CD4-positive, alpha-beta T cell treated with Interleukin-15 for 1 hour (primary cell): ENCODE results near the gene DSN1.
"Not testable (repeated sequence)": the region's sequence is repeated elsewhere in the genome, so short reads cannot be mapped to it uniquely, and the experiment has no call there.

Experiments
- DNase-seq: peaks from one replicate; pipeline ENCODE4 v3.0.0-alpha.2; 2020

Gene DSN1, protein sequence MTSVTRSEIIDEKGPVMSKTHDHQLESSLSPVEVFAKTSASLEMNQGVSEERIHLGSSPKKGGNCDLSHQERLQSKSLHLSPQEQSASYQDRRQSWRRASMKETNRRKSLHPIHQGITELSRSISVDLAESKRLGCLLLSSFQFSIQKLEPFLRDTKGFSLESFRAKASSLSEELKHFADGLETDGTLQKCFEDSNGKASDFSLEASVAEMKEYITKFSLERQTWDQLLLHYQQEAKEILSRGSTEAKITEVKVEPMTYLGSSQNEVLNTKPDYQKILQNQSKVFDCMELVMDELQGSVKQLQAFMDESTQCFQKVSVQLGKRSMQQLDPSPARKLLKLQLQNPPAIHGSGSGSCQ

DNA sequence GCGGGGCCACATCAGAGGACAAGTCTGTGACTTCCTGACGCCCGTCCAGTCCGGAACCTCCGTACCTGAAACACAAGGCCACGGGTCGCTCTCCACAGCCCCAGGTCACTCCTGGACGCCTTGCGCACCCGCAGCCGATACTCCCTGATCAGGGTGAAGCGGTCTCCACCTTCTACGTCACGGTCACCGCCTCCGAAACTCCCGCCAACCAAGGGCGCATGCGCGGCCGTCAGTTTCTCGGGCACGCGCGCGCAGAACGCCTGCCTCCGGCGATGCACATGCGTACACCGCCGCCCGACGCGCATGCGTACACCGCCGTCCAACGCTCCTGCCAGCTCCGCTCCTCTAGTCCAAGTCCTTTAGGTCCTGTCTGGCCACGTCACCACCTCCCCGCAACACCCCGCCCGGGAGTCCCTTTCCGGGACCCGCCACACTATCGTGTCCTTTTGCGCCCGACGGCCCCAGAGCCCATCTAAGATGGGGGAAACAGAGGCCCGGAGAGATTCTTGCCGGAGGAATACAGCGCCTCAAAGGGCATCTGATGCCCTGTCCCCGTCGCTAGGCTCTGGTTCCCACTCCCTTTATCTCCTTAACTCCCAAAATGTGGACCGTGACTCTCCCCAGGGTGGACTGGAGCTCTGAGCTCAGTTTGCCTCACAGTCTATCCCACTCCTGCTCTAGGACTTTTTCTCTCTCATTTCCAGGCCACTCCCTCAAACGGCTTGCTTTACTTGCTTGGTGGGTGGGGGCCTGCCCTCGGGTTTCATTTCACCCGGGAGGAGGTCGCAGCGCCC, at the start of gene DSN1:
Gene DSN1, minus strand, starts transcription at position 167 of the 794 bp plus-strand sequence. CDS start 2,305 bp downstream, outside the sequence.
- DNase-seq = peak; percentile 96

DNA sequence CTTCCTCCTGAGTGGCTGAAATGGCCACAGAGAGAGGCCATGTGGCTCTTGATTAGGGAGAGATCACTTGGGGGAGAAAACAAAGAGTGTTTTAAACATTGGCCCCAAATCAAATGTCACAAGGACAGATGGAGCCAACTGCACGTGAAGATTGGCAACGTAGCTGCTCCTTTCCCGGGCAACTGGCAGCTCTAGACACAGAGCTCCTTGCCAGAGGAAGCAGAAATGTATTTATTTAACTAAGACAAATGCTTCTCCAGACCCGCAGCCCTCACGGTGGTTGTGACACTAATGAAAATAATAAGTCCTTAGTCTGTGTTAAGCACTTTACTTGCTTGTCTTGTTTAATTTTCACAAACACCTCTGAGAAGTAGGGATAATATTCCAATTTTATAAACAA, 49.6 kb upstream of the DSN1 start:
- DNase-seq = no peak

DNA sequence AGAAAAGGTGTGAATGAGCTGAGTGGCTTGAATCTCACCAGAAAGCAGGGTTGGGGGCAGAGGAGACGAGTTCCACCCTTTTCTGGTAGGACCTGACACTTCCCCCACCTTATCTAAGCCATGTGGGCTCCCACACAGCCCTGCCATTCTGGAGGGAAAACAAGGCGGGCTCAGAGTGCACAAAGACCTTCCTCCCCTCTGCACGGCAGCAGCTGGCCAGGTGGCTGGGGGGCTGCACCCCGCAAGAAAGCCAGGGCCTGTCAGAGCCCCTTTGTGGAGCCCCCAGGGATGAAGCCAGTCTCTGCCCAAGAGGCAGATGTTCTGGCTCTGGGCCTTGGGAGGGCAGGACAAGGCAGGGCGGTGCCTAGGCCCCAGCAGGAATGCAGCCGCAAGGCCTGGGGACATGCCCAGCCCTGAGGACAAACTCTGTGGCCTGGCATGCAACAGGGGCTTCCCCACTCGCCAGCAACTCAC, 48.4 kb upstream of the DSN1 start:
- no peak for DNase-seq

DNA sequence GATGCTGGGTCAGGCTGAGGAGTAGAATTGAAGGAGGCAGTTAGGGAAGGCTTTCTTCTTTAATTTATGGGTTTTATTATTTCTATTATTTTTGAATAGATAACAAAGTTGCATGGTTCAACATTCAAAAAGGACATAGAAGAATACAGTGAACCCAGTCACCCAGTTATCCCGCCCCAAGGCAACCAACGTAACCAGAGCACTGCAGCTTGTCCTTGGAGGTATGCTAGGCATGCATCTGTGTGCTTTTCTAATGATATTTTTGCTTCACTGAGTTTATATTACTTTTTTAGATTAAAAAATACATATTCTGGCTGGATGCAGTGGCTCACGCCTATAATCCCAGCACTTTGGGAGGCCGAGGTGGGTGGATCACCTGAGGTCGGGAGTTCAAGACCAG, 47.4 kb upstream of the DSN1 start:
- DNase-seq = no peak

DNA sequence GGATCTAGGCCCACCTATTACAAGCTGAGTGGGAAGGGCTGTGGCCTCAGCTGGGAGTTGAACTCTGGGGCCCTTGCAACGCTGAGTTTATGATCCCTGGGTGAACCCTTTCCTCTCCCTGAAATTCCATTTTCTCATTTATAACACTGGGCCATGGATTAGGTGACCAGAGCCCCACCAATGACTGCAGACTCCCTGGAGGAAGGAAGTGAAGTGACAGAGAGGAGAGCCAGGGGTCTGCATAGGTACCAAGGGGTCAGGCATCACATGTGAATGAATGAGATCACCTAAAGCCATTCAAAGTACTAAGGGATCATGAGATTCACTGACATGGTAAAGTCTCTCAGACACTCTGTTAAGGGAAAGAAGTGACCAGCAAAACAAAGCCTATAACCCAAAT, 46.5 kb upstream of the DSN1 start:
- no peak for DNase-seq

DNA sequence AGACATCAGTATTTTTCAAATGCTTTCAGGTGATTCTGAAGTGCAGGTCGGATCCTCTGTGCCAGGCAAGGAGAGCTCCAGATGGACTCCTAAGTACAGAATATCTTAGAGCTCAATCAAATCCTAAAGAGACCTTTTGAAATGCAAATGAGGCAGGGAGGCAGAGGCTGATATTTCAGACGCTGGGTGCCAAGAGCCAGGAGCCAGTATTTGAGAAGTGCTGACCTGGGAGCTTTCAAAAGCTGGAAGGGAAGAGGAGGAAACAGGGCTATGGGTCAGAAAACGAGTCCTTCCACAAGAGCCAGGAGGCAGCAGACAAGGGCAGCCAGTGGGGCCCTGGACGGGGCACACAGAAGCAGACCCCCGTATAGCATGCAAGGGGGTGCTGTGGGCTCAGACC, 46.1 kb upstream of the DSN1 start:
- DNase-seq = no peak

DNA sequence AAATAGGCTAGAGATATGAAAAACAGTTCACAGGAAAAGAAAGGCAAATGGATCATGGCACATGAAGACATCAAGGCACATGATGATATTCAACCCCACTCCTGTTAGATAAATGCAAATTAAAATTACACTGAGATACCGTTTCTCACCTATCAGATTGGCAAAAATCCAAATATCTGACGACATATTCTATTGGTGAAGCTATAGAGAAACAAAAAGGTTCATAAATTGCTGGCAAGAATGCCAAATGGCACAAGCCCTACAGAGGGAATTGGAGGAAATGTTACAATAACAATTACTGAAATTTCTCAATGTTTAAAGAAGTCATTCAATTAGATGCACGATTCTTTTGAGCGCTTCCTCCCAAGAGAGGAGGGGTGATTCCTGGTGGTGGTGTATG, 45.3 kb upstream of the DSN1 start:
- no peak for DNase-seq

DNA sequence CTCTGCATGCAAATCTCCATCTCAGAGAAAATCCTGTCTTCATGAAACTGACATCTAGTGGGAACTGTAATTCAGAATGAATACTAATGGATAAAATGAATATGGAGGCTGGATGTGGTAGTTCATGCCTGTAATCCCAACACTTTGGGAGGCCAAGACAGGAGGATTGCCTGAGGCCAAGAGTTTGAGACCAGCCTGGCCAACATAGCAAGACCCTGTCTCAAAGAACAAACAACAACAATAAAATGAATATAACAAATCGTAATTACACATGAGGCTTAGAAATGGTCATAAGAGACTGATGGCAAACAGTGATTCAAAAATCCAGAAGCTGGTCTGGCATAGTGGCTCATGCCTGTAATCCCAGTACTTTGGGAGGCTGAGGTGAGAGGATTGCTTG, 44.6 kb upstream of the DSN1 start:
- DNase-seq = no peak

DNA sequence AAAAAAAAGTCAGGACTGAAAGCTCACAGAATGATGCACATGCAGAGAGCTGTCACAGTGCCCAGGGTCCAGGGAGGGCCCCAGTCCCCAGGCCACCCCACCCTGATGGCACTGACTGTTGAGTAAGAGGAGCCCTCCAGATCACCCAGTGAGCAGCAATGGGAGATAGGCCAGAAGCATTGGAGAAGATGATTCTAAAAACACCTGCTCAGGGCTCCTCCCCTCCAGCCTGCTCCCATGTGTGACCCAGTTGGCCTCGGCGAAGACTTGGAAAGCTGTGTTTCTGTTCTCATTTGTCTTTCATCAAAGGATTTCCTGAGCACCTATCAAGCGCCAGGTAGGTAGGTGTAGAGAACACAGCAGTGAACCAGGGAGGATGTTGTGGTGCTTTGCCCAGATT, 43.9 kb upstream of the DSN1 start:
- no peak for DNase-seq

DNA sequence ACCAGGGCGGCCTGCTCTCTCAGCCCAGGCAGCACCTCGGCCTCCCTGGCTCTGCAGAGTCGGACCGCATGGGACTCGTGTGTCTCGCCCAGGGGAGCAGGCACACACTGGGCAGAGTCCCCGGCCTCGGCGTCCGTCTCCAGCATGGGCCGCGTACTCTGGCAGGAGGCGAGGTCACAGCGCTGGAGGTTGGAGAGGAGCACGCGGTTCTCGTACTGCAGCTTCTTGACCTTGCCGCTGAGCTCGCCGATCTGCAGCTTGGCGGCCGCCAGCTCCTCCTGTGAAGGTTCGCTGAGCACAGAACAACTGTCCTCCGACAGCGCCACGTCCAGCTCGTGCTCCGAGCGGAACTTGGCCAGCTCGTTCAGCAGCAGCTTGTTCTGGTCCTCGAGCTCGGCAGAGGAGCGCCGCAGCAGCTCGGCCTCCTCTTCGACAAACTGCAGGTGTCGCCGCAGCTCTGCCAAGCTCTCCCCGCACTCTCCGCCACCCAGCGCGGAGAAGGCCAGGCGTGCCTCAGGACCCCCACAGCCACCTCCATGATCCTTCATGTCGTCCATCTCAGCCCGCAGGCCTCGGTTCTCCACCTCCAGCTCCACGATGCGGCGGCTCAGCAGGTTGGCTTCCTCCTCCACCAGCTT, 42.0 kb upstream of the DSN1 start:
- no peak for DNase-seq

DNA sequence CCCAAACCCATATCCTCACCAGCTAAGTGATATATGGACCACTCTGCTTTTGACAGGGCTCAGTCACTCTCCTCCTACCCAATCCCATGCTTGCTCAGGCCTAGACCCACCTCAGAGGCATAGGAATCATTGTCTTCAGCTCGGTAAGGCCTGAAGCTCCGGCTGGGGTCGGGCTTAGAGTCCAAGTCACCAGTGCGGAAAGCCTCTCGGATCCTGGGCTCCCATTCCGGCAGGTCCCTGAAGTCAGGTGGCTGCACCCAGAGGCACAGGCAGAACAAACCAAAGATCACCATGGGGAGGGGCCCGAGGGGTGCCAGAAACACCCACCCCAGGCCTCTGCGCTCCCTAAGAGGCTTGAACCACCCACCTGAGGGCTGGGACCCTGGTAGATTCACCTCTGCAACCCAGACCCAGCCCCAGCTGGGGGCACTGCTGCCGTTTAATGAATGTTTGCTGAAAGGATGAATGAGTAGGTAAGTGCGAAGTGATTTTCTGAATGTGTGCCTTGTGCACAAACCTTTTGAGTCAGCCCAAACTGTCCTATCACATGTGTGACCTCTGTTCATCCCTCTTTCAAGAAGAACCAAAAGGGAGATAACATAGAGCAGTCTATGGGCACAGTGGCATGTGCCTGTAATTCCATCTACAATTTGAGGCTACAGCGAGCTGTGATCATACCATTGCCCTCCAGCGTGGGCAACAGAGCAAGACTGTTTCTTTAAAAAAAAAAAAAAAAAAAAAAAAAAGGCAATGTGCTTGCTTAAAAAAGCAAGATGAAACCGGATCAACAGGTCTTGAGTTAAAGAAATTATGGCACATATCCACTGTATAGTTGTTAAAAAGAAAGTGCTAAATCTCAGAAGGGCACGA, 39.3 kb upstream of the DSN1 start:
- no peak for DNase-seq

DNA sequence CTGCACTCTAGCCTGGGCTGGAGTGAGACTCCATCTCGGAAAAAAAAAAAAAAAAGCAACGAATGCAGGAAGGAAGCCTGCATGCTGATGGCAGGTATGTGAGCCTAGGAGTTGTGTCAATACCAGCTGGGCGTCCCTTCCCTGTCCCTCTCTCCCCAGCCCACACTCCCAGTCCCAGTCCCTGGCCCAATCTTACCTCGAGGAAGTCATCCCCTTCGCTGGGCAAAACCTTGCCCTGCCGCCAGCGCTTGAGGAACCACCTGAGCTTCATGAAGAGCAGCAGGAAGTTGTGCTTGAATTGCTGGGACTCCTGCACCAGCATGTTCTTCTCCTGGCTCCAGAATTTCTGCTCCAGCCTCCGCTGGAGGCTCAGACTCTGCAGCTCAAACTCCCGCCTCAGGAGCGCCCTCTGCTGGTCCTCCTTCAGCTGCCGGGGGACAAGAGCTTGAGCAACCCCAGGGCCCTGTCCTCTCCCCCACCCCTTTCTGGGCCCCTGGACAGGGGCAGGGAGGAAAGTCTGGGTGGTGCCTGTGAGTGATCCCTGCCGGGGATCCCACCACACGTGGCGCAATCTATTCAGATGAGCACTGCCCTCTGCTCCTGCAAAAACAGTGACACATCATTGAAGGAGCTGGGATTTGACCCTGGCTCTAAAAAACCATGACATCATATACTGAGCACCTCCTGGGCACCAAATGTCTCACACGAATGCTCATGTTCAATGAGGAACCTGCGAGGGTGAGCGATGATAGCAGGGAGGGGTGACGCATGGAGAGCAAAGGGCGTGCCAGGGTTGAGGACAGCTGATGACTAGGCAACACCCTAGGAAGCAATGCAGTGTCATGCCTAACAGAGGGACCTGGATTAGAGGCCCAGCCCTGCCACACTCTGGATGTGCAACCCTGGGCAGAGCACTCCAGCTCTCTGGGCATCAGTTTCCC, 35.0 kb upstream of the DSN1 start:
- DNase-seq = peak; percentile 87

DNA sequence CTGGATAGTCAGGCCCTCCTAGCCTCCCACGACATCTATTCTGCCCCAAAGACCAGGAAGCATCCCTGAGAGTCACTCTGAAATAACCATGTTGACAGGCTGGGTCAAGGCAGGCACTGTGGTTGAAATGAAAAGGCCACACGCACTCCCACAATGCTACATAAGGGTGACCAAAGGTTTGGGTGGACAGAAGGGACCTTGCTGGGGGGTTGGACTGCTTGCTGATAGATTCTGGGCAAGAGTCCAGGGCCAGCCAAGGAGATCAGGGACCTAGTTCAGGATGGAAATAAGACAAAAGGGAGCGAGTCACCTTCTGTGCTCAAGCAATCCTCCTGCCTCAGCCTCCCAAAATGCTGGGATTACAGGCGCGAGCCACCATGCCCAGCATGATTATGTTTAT, 32.5 kb upstream of the DSN1 start:
- DNase-seq = no peak

DNA sequence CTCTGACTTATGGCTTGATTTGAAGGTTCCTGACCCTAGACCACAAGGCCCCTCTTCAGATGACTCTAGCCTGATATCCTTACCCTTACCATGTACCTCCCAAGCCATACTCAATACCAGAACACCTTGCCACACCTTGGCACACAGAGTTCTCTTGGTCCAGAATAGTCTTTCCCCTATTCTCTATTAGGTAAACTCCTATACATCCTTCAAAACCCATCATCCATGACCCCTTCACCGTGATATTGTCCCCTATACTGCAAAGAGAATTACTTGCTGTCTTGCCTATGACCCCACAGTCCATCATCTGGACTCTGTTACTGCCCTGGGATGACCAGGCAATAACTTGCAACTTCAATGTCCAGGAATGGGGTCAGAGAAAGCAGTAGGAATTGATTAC, 31.8 kb upstream of the DSN1 start:
- no peak for DNase-seq

DNA sequence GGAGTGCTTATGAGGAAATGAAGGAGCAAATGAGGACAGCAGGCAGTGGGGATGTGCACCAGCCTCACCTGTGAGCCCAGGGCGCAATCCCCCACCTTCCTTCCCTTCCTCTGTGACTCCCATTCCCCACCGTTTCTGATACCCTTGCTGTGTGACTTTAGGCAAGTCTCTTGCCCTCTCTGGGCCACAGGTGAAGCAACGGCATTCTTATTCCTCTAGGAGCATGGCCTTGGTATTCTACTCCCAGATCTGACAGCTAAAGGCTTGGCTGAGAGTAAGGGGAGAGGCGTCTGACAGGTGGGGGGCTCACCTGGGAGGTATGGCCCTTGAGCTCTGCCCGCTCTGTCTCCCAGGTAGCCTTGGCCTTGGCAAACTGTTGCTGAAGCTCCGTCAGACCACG, 30.9 kb upstream of the DSN1 start:
- DNase-seq = no peak

DNA sequence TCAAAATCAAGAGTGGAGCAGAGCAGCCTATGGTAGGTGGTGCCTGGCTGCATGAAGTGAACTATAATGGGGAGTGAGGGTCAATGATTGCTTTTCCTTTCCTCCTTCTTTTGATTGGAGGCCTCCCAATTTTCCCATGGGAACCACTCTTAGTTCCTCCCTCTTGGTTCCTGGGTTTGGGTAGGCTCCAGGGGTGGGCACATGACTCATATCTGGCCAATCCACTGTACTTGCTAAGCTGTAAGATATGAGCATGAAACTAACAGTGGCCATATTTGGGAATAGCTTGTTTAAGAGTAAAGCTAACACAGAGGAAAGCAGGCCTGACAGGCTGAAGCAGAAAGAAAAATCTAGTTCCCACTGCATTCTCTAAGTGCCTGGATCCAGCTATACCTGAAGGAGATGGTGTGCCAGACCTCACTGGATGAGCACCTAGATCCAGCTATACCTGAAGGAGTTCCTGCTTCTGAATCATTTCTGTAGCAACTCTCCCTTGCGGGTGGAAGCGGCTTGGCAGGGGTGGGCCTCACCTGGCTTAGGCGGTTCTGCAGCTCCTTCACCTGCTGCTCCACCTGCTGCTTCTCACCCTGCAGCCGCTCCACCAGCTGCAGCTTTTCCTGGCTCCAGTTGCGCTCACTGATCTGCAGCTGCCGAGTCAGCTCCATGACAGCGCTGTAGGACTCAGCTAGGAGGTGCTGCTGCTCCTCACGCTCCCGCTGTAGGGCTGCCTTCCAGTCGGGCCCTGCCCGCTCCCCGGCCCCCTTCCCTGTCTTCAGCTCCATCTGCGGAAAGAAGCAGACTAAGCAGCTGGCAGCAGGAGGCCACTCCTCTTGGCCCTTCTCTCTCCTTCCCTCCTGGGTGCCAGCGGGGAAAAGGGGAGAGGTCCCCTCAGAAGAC, 29.0 kb upstream of the DSN1 start:
- DNase-seq = no peak

DNA sequence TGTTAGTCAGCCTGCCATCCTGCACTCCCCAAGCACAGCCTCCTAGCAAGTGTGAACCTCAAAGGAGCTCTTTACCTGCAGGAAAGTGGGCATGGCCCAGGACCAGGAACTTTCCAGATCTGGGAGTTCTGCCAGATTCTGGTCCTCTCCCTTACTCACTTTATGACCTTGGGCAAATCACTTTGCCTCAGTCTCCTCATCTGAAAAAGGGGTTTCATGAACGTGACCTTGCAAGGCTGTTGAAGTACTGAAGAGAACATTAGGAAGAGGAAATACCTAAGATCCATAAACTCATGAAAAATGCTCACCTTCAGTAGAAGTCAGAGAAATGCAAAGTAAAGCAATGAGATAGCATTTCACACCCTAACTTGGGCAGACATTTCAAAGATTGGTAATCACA, 26.8 kb upstream of the DSN1 start:
- DNase-seq = no peak

DNA sequence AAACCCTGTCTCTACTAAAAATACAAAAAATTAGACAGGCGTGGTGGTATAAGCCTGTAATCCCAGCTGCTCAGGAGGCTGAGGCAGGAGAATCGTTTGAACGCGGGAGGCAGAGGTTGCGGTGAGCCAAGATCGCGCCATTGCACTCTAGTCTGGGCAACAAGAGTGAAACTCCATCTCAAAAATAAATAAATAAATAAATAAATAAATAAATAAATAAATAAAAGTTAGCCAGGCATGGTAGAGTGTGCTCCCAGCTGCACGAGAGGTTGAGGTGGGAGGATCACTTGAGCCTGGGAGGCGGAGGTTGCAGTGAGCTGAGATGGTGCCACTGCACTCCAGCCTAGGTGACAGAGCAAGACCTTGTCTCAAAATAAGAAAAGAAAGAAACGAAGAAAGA, 25.8 kb upstream of the DSN1 start:
- not testable (repeated sequence) for DNase-seq

DNA sequence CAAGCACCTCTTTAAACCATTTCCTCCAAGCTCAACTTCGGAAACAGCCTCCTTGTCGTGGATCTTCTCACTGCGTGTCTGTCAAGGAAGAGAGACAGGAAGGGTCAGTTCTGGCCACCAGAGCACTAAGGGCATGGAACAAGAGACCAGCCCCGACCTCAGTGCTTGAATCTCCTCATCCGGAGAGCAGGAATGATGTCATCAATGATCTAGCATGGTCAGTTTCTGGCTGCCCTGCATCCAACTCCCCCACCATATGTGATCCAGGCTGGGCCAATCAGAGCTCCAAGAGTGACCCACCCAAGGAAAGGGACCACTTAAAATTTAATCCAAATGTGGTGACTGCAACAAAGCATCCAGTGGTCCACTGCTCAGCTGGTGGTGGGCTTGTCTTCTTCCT, 23.3 kb upstream of the DSN1 start:
- DNase-seq = no peak

DNA sequence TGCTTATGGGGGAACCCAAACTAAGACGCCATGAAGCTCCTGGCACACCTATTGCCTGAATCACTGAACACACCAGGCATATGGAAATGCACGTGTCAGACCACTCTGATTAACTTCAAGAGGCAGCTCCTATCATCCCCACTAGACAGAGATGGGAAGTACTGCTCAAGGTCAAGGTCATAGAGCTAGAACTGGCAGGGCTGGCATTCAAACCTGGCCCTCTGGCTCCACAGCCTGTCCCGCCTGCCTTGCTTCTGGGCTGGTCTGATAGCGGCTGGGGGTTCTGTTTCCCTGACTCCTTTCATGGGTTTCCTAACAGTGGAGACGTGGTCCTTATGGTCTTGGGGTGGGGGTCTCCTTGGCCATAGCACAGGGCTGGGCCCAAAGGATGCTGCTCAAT, 22.6 kb upstream of the DSN1 start:
- no peak for DNase-seq

DNA sequence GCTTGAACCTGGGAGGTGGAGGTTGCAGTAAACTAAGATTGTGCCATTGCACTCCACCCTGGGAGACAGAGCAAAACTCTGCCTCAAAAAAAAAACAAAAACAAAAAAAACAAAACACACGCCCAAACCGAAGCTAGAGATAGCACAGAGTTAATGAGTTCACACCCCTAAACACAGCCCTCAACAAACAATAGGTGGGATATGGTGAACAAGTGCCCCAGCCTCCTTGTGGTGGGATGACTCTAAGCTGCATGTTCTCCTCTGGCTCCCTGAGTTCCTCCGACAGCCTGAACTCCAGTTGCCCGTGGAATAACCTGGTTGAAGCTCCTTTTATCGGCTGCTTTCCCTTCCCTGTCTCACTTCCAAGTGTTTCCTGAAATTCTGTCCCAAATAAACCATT, 22.1 kb upstream of the DSN1 start:
- DNase-seq = no peak
